Activated naive CD4-positive, alpha-beta T cell treated with anti-CD3 and anti-CD28 coated beads, Interleukin-2, amount 50 U/mL, for 16 hours (primary cell): ENCODE measurements around the gene SLIT1.
"Not testable (repeated sequence)": the region's sequence is repeated elsewhere in the genome, so short reads cannot be mapped to it uniquely, and the experiment has no call there.

Source experiments
- DNase-seq: peaks from one replicate; pipeline ENCODE4 v3.0.0-alpha.2; 2020

Gene SLIT1

DNA sequence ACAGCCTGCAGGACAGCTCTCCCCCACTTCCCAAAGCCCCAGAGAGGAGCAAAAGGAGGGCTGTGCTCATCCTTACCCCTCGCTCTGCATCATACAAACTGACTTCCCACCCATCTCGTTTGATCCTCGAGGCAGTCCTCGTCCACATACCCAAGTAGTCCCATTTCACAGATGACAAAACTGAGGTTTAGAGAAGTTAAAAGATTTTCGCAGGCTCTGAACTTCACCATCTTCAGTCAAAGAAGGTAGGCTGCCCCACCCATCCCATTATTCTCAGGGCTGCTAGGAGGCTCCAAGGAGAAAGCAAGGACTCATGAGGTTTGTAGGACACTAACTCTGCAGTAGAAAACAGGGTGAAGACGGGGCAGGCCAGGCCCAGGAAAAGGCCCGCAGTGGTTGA, 147.1 kb downstream of the SLIT1 start:
- no peak for DNase-seq

DNA sequence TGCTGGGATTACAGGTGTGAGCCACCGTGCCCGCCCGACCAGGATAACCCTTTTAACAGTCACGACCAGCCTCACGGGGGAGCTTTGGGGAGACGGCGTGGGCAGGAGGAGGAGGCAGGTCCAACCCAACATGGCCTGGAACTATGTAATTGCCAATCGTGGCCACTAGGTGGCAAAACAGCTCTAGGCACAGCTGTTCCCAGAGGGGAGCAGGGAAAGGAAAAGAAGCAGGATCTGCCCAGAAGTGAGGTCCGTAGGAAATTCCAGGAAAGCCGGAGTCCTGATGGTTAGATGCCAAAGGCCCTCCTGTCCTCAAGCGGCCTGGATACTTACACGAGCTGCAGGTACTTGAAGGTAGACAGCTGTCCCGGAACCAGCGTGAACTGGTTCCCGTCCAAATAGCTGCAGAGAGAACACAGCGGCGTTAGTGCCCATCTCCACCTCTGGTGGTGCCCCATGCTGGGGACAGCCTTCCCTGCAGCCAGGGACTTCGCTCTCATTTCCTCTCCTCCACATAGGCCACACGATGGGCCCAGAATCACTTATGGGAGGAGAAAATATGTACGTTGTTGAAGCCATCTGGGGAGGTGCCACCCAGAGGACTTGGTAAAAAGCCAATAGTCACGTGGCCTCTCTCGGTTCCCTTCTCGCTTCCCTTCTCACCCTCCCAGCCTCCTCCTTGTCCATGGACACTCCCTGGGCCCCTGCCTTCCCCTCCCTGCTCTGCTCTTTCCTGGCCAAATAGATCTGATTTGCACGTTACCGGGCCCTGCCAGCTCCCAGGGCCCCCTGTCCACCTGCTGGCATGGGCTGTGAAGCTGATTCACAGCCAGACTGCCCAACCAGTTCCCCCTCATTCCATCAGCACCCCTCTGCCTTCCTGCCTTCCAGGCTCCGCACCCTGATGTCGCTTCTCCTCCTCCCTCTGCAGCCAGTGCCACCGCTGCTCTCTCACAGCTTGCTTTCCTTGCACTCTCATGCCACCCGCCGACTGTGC, 148.1 kb downstream of the SLIT1 start:
- DNase-seq = peak; percentile 73

DNA sequence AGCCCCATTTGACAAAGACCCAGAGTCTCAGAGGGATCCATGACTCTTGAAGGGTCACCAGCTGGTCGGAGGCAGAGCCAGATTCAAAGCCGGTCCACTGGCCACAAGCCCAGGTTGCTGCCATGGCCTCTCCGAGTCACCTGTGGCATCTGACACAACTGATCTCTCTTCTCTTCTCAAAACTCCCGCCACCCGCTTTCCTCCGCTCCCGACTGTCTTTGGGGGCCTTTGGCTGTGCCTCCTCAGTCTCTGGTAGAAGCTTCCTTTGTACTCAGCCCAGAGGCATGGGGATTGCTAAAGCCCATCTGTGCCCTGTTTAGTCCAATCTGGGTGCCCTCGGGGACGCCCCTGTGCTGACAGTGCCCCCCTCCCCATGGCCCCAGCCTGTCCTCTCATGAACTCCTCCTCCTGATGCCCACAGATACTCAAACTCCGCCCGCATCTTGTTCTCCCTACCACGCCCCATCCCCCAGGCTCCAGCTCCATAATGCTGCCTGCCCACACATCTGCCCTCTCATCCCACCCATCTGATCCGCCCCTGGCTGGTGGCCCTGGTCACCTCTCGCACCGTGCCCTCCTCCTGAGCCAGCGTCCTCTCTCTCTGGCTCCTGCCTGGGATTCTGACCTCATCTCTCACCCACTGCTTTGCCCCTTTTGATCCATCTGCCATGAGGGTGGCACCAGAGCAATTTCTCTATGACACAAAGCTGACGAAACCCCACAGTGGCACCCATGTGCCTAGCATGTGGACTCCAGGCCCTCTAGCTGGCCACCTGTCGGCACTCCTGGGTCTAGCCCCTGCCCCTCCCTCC, 150.6 kb downstream of the SLIT1 start:
- no peak for DNase-seq

DNA sequence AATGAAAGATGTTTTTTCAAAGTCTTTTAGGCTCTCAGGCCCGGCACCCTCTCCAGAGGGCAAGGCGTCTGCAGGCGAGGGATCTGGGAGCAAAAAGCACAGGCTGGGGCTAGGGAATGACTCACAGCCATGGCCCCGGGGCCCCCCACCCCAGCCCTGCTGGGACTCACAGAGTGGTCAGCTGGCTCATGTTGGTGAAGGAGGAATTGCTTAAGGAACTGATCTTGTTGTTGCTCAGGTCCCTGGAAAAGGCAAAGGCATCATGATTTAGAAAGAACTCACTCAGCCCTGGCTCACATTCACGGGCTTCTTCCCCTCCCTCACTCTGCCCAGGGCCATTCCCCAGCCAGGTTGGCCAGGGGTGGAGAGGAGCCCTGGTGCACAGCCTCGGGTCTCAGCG, 151.5 kb downstream of the SLIT1 start:
- DNase-seq = no peak

- DNase-seq = not testable (repeated sequence)
These were observed 151.9 kb downstream of the SLIT1 start for GRCh38 chr10:97033841-97034240.

DNA sequence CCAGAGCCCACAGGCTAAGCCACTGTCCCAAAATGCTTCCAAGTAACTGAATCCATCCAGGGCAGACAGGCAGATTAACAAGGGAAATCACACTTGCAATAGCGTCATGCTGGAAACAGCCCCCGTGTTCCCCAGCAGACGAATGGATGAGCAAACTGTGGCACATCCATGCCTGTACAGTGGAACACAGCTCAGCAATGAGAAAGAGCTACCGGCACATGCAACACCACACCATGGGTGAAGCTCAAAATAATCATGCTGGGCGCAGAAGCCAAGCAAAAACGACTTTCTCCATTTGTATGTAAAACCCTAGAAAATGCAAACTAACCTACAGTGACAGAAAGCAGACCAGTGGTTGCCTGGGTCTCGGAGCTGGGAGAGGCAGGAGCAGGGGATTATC, 153.1 kb downstream of the SLIT1 start:
- no peak for DNase-seq

GRCh38 chr10:97031459-97031858, 154.3 kb downstream of the SLIT1 start:
- no peak for DNase-seq

GRCh38 chr10:97030894-97031293, 154.9 kb downstream of the SLIT1 start:
- DNase-seq = no peak

DNA sequence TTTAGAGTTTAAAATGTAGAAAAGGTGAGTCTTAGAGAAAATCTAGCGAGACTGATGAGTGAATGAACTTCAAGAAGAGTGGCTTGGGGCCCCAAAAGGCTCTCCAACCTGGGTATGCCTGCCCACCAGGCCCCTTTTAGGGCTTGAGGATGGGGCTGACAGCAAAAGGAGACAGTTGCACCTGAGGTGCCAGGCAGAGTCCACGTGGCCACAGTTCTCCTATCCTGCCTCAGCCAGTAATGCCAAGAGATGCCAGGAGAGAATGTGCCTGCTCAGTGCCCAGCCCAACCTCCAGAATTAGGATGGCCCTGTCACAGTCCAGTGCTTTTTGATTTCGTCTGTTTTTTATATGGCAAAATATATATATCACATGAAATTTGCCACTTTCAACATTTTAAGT, 156.5 kb downstream of the SLIT1 start:
- no peak for DNase-seq

DNA sequence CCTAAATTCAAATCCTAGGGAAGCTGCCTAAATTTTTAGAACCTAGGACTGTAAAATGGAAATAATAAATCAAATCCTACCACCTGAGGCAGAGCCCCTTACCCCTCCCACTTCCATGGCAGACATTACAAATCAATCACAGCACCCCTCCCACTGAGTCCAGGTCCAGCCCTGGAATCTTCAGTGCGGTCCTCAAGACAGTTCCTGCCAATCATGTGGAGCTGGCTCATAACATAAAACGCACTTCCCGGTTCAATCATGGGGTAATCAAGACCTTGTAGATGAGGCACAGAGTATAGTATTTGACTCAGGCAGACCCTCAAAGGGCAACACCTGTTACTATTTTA, 157.0 kb downstream of the SLIT1 start:
- DNase-seq = no peak

GRCh38 chr10:97028126-97028831, 157.5 kb downstream of the SLIT1 start:
- DNase-seq = no peak

DNA sequence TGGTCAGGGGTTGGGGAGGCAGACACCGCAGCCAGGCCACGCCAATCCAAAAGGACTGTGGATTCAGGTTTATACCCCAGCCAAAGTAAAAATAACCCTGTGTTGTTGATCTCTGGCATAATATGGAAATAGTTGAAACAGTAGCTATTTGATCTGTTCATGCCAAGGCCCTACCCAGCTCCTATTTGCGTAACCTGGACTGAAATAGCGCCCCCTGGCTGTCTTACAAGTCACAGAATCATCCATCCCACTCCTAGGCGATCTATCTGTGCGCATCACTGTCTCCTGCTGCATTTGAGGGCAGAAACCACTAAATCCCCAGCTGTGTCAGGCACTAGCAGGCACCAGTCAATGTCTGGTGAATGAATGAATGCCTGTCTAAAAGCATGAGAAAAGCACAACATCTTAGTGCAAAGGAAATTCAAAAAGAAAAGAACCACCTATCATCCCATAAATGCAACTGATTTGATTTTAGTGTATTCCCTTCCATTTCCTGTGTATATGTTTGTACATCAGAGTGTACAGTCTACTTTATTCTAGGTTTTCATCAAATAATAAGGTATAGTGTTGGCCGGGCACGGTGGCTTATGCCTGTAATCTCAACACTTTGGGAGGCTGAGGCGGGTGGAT, 160.0 kb downstream of the SLIT1 start:
- peak; percentile 44 for DNase-seq

GRCh38 chr10:97024168-97025073, 161.3 kb downstream of the SLIT1 start:
- DNase-seq = no peak

DNA sequence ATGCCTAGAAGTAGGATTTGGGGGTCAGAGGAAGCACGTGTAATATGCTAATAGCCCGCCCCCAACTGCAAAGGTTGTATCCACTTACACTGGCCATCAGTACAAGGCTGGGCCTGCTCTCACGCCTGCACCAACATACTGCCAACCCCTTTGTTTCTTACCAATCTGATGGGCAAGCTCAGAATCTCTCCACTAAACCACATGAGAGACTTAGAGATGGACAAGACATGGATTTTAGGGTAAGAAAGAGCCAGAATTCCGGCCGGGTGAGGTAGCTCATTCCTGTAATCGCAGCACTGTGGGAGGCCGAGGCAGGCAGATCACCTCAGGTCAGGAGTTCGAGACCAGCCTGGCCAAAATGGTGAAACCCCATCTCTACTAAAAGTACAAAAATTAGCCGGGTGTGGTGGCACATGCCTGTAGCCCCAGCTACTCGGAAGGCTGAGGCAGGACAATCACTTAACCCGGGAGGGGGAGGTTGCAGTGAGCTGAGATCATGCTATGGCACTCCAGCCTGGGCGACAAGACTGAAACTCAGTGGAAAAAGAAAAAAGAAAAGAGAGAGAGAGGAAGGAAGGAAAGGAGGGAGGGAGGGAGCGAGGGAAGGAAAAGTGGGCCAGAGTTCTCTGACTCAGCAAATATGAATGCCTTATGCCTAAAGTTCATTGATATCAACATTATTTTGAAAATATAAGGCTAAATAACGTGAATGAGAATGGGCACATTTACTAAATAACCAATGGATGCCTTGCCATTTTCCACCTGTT, 162.2 kb downstream of the SLIT1 start:
- no peak for DNase-seq

GRCh38 chr10:97022616-97023015, 163.1 kb downstream of the SLIT1 start:
- no peak for DNase-seq

- DNase-seq = no peak
These were observed 165.0 kb downstream of the SLIT1 start for GRCh38 chr10:97020452-97021400.

DNA sequence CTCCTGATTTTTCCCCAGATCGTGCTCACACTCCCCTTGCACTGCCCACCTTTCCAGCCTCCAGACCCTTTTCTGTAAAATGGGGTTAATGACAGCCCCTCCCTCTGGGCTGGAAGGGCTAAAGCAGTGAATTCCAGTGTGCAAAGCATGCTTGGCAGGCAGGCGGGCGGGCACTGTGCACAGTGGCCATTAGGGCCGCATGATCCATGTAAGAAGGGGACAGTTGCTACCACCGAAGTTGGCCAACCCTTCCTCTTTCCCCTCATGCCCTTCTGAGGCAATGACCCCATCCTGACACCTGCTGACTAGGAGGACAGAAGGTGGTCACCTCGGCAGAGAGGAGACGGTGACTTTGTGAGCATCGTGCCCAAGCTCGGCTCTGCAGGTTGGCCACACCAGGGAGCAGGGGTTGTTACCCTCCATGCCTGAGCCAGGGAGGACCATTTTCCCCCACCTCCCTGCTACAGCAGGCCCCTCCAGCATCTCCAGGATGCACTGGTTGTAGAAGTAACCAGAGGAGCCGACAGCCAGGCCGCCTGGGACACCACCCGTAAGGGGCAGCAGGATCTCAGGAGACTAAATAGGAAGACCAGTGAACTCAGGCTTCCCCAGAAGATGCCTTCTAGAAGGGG, 166.4 kb downstream of the SLIT1 start:
- no peak for DNase-seq

DNA sequence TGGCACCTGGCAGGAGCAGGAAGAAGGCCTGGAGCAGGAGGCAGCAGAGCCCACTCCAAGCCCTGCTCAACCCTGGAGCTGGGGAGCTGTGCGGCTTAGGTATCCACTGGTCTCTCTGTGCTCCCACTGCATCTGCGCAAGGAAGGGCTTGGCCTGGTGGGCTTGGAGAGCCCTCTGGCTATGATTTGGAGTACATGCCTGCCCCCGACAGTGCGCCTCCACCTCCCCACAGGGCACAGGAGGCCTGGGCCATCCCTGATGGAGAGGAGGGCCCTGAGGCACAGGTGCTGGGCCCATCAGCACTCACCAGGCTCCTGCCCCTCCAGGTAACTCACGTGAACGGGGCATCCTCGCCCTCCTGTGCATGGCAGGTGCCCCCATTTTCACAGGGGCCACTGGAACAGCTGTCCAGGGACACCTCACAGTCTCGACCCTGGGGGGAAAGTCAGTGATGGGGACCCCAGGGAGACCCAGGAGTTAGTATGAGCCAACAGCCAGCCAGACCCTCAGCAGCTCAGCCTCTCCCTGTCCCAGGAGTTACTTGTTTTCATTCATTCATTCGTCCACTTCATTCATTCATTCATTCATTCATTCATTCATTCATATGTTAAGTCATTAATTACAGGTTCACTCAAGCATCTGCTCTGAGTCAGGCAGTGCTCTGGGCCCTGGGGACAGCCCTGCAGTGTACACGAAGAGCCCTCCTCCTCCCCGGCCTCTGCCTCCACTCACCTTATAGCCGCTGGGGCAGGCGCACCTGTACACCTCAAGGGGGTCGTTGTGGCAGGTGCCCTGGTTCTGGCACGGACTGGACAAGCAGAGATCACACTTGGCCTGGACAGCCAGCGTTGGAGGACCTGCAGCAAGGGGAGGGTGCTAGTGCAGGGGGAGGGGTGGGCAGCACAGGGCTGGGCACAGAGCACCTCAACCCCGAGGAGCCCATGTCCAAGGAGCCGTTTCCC, 167.2 kb downstream of the SLIT1 start:
- no peak for DNase-seq
